T-helper 1 cell treated with Interleukin-12 subunit alpha and Interleukin-12 subunit beta and Interleukin-4 antibody, amounts not matched to agents 30 μg/mL and 1 μg/mL, for 36 hours (primary cell): Measurements from ENCODE around the gene BOK.
"Not testable (repeated sequence)": the region's sequence is repeated elsewhere in the genome, so short reads cannot be mapped to it uniquely, and the experiment has no call there.

Experiments used
- H3K27ac Mint-ChIP-seq: one replicate; pipeline ENCODE4 v1.8.0; 2021; ENCODE audit warnings: mild to moderate bottlenecking, mixed read lengths
- H3K27me3 Mint-ChIP-seq: one replicate; pipeline ENCODE4 v1.8.0; 2021; ENCODE audit warnings: low read depth, mixed read lengths
- H3K36me3 Mint-ChIP-seq: one replicate; pipeline ENCODE4 v1.8.0; 2021; ENCODE audit warnings: low read depth, mixed read lengths
- H3K4me1 Mint-ChIP-seq: one replicate; pipeline ENCODE4 v1.8.0; 2021; ENCODE audit warnings: low read depth, mixed read lengths
- H3K4me3 Mint-ChIP-seq: one replicate; pipeline ENCODE4 v1.8.0; 2021; ENCODE audit warnings: mild to moderate bottlenecking, moderate library complexity, mixed read lengths
- H3K9me3 Mint-ChIP-seq: one replicate; pipeline ENCODE4 v1.8.0; 2021; ENCODE audit warnings: mixed read lengths

The BOK gene

DNA sequence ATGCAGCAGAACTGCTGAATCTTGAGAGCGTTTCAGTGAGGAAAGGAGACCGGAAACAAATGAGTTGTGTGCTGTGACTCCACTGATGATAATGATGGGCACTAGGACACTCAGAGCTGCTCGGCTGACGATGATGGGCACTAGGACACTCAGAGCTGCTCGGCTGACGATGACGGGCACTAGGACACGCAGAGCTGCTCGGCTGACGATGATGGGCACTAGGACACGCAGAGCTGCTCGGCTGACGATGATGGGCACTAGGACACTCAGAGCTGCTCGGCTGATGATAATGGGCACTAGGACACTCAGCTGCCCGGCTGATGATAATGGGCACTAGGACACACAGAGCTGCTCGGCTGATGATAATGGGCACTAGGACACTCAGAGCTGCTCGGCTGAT lies 31.3 kb downstream of the BOK start:
- H3K27me3 Mint-ChIP-seq, H3K4me3 Mint-ChIP-seq, H3K4me1 Mint-ChIP-seq, H3K27ac Mint-ChIP-seq: not testable (repeated sequence)
- peaks cover 47% of the 10 kb centered on the region for H3K36me3 Mint-ChIP-seq
- peaks cover 32% of the 10 kb centered on the region for H3K9me3 Mint-ChIP-seq

DNA sequence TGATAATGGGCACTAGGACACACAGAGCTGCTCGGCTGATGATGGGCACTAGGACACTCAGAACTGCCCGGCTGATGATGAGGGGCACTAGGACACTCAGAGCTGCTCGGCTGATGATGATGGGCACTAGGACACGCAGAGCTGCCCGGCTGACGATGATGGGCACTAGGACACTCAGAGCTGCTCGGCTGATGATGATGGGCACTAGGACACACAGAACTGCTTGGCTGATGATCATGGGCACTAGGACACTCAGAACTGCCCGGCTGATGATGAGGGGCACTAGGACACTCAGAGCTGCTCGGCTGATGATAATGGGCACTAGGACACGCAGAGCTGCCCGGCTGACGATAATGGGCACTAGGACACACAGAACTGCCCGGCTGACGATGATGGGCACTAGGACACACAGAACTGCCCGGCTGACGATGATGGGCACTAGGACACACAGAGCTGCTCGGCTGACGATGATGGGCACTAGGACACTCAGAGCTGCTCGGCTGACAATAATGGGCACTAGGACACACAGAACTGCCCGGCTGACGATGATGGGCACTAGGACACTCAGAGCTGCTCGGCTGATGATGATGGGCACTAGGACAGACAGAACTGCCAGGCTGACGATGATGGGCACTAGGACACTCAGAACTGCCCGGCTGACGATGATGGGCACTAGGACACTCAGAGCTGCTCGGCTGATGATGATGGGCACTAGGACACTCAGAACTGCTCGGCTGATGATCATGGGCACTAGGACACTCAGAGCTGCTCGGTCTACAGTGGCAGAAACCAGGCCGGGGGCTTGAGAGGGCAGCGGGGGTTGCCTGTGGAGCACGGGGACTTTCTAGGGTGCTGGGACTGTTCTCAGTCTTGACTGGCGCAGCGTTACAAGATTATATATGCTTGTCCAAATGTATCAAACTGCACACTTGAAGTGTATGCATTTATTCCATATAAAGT lies 32.2 kb downstream of the BOK start:
- H3K4me3 Mint-ChIP-seq, H3K4me1 Mint-ChIP-seq, H3K27me3 Mint-ChIP-seq, H3K27ac Mint-ChIP-seq: not testable (repeated sequence)
- H3K9me3 Mint-ChIP-seq: peaks cover 25% of the 10 kb centered on the region
- H3K36me3 Mint-ChIP-seq: peaks cover 40% of the 10 kb centered on the region

DNA sequence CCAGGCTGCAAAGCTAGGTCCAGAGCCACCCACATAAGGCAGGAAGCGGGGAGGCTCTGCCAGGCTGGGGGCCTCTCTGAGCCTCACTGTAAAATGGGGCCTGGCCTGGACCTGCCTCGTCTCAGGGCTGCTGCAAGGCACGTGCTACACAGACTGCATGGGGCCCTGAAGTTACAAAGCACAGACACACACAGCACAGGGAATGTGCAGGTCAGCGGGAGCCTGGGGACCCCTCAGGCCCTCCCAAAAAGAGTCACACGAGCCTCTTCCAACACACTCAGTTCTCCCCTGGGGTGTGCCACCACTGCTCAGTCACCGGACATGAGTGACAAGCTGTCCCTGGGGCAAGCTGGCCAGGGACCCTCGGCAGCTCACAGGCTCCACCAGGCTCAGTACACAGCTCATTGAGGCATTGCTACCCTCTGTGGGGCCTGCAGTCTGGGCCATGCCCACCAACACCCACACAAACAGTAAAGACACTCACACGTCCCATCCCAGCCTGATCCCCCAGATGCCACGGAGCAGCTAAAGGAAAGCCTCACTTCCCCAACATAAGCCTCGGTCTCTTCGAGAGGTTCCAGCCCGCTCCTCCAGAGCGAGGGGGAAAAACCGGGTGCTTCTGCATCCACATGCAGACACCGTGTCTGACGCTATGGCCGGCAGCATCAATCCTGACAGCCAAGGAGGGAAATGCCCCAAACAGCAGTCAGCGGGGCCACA lies 33.7 kb downstream of the BOK start:
- H3K4me1 Mint-ChIP-seq: no peaks in the 10 kb centered on the region
- no peaks in the 10 kb centered on the region for H3K27me3 Mint-ChIP-seq
- H3K36me3 Mint-ChIP-seq: peaks cover 27% of the 10 kb centered on the region
- no peak overlapping the region for H3K27ac Mint-ChIP-seq
- H3K9me3 Mint-ChIP-seq: peaks cover 14% of the 10 kb centered on the region
- no peak overlapping the region for H3K4me3 Mint-ChIP-seq

DNA sequence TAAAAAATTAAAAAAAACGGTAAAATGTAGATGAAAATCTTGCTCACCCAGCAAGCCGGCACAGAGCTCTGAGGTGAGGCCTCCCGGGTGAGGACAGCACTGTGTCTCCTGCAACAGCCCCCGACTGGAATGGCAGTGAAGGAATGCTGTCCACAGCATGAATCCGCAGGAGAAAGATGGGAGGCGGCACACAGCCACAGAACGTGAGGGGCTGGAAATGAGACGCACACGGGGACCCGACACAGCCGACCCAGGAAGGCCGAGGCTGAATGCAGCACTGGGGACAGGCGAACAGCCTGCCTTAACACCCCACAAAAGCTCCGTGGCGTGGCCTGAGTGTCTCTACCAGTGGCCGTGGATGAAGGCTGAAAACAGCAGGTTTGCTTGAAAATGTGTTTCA lies 34.7 kb downstream of the BOK start:
- Mint-ChIP-seq H3K27me3 (no peaks in the 10 kb centered on the region), H3K36me3 (peaks cover 25% of the 10 kb centered on the region), H3K4me3 (no peak overlapping the region), H3K9me3 (peaks cover 10% of the 10 kb centered on the region), H3K4me1 (no peaks in the 10 kb centered on the region), H3K27ac (no peak overlapping the region)

DNA sequence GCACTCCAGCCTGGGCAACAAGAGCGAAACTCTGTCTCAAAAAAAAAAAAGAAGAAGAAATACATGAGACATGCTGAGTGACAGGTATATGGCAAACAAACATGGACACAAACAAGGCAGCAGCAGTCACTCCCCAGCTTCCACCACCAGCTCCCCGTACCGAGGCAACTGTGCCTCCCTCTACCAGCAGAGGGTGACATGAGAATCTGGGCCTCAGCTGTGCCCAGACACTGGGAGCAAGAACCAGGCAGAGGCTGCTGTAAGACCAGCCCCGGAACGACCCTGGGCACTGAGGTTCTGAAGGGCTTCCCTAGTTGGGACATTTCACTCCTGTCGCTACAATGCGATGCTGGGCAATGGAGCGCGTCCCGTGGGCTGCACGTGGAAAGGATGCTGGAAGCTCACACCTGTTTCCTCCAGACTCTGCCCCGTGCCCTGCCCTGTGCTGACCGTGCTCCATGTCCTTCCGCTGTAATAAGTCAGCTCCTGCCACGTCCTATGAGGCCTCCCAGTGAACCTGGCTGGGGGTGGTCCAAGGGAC lies 37.1 kb downstream of the BOK start:
- H3K27me3 Mint-ChIP-seq: no peaks in the 10 kb centered on the region
- H3K4me1 Mint-ChIP-seq: no peaks in the 10 kb centered on the region
- no peaks in the 10 kb centered on the region for H3K9me3 Mint-ChIP-seq
- no peak overlapping the region for H3K4me3 Mint-ChIP-seq
- no peak overlapping the region for H3K27ac Mint-ChIP-seq
- peaks cover 18% of the 10 kb centered on the region for H3K36me3 Mint-ChIP-seq

DNA sequence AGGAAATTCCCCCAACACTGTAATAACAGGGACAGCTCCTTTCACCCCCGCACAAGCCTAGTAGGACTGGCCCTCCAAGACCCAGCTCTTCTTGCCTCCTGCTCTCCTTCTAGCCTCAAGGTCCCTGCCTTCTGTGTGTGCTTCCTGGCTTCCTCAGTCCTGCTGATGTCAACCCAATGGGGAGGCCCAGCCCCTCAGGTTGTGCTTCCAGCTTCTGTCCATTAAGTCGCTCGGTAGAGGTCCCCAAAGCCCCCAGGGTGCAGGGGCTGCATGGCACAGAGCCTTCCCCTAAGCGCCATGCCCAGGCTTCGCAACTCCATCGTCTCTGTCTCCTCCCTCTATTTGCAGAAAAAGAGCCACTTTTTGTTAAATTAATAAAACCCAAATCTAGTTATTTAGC lies 39.0 kb downstream of the BOK start:
- no peaks in the 10 kb centered on the region for H3K9me3 Mint-ChIP-seq
- H3K27me3 Mint-ChIP-seq: no peaks in the 10 kb centered on the region
- H3K4me1 Mint-ChIP-seq: no peaks in the 10 kb centered on the region
- H3K4me3 Mint-ChIP-seq: no peak overlapping the region
- H3K27ac Mint-ChIP-seq: no peak overlapping the region
- peaks cover 22% of the 10 kb centered on the region for H3K36me3 Mint-ChIP-seq

DNA sequence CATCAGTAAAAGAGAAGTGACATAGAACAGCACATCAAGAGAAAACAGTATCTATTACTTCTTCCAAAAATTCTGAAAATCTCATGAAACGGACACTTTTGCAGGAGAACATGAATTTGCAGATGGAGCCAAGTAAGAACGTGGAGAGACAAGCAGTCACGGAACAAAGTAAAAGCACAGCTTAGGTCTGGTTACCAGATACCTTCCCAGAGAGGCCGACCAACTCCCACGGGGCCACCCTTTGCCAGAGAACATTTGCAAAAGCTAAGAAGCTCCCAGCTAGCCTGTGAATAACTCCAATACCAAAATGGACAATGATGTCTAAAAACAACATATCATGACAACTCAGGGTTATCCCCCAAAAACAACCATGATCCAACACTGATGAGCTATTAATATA lies 39.5 kb downstream of the BOK start:
- no peak overlapping the region for H3K27ac Mint-ChIP-seq
- H3K9me3 Mint-ChIP-seq: no peaks in the 10 kb centered on the region
- peaks cover 22% of the 10 kb centered on the region for H3K36me3 Mint-ChIP-seq
- no peak overlapping the region for H3K4me3 Mint-ChIP-seq
- H3K4me1 Mint-ChIP-seq: no peaks in the 10 kb centered on the region
- no peaks in the 10 kb centered on the region for H3K27me3 Mint-ChIP-seq

DNA sequence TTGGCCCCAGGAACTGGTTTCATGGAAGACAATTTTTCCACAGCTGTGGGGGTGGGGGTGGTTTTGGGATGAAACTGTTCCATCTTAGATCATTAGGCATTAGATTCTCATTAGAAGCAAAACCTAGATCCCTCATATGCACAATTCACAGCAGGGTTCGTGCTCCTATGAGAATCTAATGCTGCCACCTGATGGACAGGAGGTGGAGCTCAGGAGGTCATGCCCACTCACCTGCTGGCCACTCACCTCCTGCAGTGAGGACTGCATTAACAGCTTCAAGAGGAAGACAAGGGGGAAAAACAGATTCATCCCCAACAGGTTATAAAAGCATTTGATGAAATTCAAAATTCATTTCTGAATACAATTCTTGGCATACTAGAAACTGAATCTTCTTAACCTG lies 39.9 kb downstream of the BOK start:
- Mint-ChIP-seq H3K27me3 (no peaks in the 10 kb centered on the region), H3K4me1 (no peaks in the 10 kb centered on the region), H3K27ac (no peak overlapping the region), H3K4me3 (no peak overlapping the region), H3K36me3 (peaks cover 24% of the 10 kb centered on the region), H3K9me3 (no peaks in the 10 kb centered on the region)

DNA sequence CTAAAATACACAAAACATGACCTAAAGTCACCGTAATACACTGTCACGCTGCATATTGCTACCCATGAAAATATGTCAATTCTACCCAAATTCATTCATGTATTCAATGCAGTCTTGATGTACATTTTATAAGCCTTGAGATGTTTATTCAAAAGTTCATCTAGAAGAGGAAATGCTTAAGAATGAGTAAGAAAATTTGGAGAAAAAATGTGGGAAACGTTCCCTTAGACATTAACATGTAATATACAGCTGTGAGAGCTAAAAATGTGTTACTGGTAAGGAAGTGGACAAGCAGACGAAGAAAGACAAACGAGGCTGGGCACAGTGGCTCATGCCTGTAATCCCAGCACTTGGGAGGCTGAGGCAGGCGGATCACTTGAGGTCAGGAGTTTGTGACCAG lies 41.1 kb downstream of the BOK start:
- no peaks in the 10 kb centered on the region for H3K4me1 Mint-ChIP-seq
- H3K36me3 Mint-ChIP-seq: peaks cover 21% of the 10 kb centered on the region
- no peak overlapping the region for H3K27ac Mint-ChIP-seq
- no peaks in the 10 kb centered on the region for H3K9me3 Mint-ChIP-seq
- no peaks in the 10 kb centered on the region for H3K27me3 Mint-ChIP-seq
- no peak overlapping the region for H3K4me3 Mint-ChIP-seq

DNA sequence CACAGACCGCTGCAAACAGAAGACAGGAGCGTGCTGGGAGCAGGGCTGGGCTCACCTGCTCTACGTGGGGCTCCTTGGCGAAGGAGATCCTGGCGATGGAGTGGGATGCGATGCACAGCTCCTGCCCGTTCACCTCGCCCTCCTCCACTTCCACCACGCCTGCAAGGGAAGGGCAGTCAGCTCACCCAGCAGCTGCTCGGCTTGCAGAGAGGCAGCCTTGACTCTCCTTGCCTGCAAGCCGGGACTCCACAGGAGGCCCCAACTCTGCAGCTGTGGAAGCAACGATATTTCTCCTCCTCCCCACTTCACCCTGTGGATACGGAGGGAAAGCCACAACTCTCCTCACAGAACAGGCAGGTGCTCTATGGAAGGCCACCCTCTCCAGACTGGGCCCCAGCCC lies 43.3 kb downstream of the BOK start:
- no peak overlapping the region for H3K4me3 Mint-ChIP-seq
- no peak overlapping the region for H3K27ac Mint-ChIP-seq
- H3K4me1 Mint-ChIP-seq: no peaks in the 10 kb centered on the region
- H3K36me3 Mint-ChIP-seq: peaks cover 22% of the 10 kb centered on the region
- no peaks in the 10 kb centered on the region for H3K27me3 Mint-ChIP-seq
- no peaks in the 10 kb centered on the region for H3K9me3 Mint-ChIP-seq

DNA sequence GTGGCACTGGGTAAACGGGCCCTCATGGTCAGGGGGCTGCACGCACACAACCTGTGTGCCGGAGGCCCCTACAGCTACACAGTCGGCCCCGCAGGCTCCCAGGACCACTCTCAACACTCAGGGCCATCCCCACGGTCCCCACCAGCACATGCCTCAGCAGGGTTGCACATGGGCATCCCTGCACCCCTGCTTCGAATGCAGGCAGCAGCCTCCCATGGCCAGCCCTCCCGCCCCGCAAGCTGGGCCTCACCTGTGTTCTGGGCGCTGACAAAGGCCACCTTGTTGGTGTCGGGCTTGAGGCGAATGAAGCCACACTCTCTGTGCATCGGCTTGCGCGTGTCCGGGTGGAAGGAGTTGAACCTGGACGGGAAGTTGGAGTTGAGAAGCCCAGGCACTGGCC lies 44.2 kb downstream of the BOK start:
- Mint-ChIP-seq H3K4me1 (no peaks in the 10 kb centered on the region), H3K27me3 (no peaks in the 10 kb centered on the region), H3K4me3 (no peak overlapping the region), H3K9me3 (no peaks in the 10 kb centered on the region), H3K27ac (no peak overlapping the region), H3K36me3 (peaks cover 19% of the 10 kb centered on the region)

DNA sequence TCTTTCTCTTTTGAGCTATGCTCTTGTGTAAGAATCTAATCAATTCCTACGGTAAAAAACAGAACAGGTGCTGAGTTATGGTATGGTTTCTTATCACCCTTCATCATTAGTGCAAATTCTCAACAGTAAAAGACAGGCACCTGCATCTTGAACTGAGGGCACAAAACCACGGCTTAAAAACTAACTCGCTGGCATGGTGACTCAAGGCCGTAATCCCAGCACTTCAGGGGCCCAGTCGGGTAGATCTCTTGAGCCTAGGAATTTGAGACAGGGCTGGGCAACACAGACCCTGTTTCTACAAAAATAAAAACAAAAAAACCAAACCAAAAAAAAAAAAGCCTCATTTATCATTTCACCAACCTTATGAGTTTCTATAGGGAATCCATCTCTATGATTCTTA lies 45.1 kb downstream of the BOK start:
- Mint-ChIP-seq H3K27me3 (no peaks in the 10 kb centered on the region), H3K4me1 (peaks cover 5% of the 10 kb centered on the region), H3K9me3 (no peaks in the 10 kb centered on the region), H3K36me3 (peaks cover 23% of the 10 kb centered on the region), H3K27ac (no peak overlapping the region), H3K4me3 (no peak overlapping the region)

DNA sequence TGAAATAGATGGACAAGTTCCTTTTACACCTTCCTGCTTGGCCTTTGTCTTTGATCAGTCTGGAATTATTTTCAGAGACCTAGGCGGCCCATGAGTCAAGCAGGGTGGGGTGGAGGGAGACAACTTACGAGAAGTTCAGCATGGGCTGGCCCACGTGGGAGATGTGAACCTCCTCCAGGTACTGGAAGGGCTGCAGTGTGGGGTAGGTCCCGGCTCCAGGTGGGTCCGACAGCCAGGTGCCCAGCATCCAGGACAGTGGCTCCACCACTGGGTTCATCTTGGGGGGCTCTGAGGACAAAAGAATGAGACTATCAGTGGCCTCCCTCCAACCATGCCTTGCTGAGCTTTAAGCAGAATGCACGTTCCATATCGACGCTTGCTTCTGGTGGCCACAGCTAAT lies 47.6 kb downstream of the BOK start:
- no peak overlapping the region for H3K27ac Mint-ChIP-seq
- peaks cover 15% of the 10 kb centered on the region for H3K36me3 Mint-ChIP-seq

DNA sequence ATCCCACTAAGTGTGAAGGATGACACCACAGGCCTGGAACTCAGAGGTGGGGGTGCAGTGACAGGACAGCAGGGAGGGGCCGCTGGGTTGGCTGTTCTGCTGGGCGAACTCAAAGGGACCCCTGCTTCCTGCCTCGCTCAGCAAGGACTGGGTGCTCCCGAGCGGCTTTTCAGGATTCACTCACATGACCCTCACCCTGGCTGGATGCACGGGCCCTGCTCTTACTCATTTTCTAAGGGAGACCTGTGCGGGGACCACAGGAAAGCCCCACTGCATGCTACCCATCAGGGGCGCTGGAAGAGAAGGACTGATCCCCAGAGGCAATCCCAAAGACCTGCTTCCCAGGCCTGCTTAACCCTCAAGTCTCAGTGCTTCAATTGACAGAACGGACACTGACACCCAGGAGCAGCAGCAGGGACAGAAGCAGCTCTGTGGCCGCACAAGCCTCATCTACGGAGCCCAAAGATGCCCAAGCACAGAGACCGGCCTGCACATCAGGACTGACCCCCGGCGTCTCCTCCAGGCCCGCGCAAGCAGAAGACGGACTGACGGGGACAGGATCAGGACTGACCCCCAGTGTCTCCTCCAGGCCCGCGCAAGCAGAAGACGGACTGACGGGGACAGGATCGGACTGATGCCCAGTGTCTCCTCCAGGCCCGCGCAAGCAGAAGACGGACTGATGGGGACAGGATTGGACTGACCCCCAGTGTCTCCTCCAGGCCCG lies 48.8 kb downstream of the BOK start:
- Mint-ChIP-seq H3K4me3 (no peak overlapping the region), H3K27ac (no peak overlapping the region), H3K9me3 (no peaks in the 10 kb centered on the region), H3K4me1 (peaks cover 18% of the 10 kb centered on the region), H3K36me3 (peaks cover 11% of the 10 kb centered on the region), H3K27me3 (no peaks in the 10 kb centered on the region)

More for the DNA sequence above, 47.6 kb downstream of the BOK start:
- H3K4me3 Mint-ChIP-seq: no peak overlapping the region
- no peaks in the 10 kb centered on the region for H3K27me3 Mint-ChIP-seq
- H3K9me3 Mint-ChIP-seq: no peaks in the 10 kb centered on the region
- peaks cover 15% of the 10 kb centered on the region for H3K4me1 Mint-ChIP-seq
